Muscle layer of duodenum (tissue), 2 donors: ENCODE measurements around the gene WWOX.

Experiments
- H3K27ac ChIP-seq: one replicate; pipeline ENCODE4 v1.7.0; 2013; ENCODE audit warnings: mild to moderate bottlenecking, low read length
- H3K27me3 ChIP-seq: one replicate; pipeline ENCODE4 v1.7.0; 2013; ENCODE audit warnings: low read depth, mild to moderate bottlenecking, control low read depth, low read length
- H3K36me3 ChIP-seq, 2 donors: one replicate each; pipeline ENCODE4 v1.7.0; 2013; ENCODE audit warnings: low read length in 2 of 2, control low read depth in 1 of 2, mild to moderate bottlenecking in 1 of 2; ENCODE audit not compliant: insufficient read depth in 2 of 2, control insufficient read depth in 1 of 2
- H3K4me1 ChIP-seq, 2 donors: one replicate each; pipeline ENCODE4 v1.7.0; 2013; ENCODE audit warnings: low read length in 2 of 2, mild to moderate bottlenecking in 2 of 2, control low read depth in 1 of 2, moderate library complexity in 1 of 2; ENCODE audit not compliant: insufficient read depth in 2 of 2, control insufficient read depth in 1 of 2
- H3K4me3 ChIP-seq, 2 donors: one replicate each; pipeline ENCODE4 v1.7.0; 2013; ENCODE audit warnings: low read length in 2 of 2, low read depth in 1 of 2, mild to moderate bottlenecking in 1 of 2
- H3K9me3 ChIP-seq, 2 donors: one replicate each; pipeline ENCODE4 v1.7.0; 2013; ENCODE audit warnings: low read length in 2 of 2, control low read depth in 1 of 2, mild to moderate bottlenecking in 1 of 2; ENCODE audit not compliant: control insufficient read depth in 1 of 2
- donor health status: healthy.

WWOX gene

GRCh38 chr16:78128913-78129312 is 29.5 kb downstream of the WWOX start:
- Histone ChIP-seq H3K27ac (no peak overlapping the region), H3K9me3 (no peaks in the 10 kb centered on the region), H3K4me3 (no peak overlapping the region), H3K27me3 (no peaks in the 10 kb centered on the region), H3K36me3 (peaks cover 0 to 8% of the 10 kb centered on the region in 2 donors), H3K4me1 (peaks cover 5 to 24% of the 10 kb centered on the region in 2 donors)

GRCh38 chr16:78129349-78129748 is 29.9 kb downstream of the WWOX start:
- peaks cover 0 to 8% of the 10 kb centered on the region in 2 donors for H3K36me3 ChIP-seq
- H3K27me3 ChIP-seq: no peaks in the 10 kb centered on the region
- H3K4me1 ChIP-seq: peaks cover 5 to 24% of the 10 kb centered on the region in 2 donors
- H3K4me3 ChIP-seq: no peak overlapping the region
- H3K9me3 ChIP-seq: no peaks in the 10 kb centered on the region
- no peak overlapping the region for H3K27ac ChIP-seq

DNA sequence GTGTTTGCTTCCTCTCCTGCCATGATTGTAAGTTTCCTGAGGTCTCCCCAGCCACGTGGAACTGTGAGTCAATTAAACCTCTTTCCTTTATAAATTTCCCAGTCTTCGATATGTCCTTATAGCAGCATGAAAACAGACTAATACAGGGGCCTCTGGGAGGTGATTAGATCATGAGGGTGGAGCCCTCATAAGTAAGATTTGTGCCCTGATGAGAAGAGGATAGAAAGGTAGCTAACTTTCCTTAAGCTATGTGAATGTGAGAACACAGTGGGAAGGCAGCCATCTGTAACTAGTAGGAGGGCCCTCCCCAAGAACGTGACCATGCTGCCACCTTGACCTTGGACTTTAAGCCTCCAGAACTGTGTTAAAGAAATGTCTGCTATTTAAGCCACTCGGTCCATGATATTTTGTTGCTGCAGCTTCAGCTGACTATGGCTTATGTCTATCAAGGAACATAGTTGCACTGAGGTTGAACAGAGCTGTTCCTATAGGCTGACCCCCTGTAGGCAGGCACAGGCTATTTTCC is 30.7 kb downstream of the WWOX start:
- Histone ChIP-seq H3K9me3 (no peaks in the 10 kb centered on the region), H3K4me3 (no peak overlapping the region), H3K27ac (no peak overlapping the region), H3K27me3 (no peaks in the 10 kb centered on the region), H3K4me1 (peaks cover 5 to 24% of the 10 kb centered on the region in 2 donors), H3K36me3 (peaks cover 0 to 8% of the 10 kb centered on the region in 2 donors)

DNA sequence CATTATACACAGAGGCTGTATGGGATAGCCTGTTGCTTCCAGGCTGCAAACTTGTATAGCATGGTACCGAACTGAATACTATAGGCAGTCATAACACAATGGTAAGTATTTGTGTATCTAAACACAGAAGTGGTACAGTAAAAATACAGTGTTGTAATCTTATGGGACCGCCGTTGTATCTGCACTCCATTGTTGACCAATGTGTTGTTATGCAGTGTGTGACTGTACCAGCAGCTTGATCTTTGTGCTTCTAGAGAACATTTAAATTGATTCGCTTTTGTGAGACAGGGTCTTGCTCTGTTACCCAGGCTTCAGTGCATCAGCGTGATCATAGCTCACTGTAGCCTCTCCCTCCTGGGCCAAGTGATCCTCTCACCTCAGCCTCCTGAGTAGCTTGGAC is 31.5 kb downstream of the WWOX start:
- Histone ChIP-seq H3K9me3 (no peaks in the 10 kb centered on the region), H3K27ac (no peak overlapping the region), H3K4me1 (peaks cover 5 to 24% of the 10 kb centered on the region in 2 donors), H3K4me3 (no peak overlapping the region), H3K27me3 (no peaks in the 10 kb centered on the region), H3K36me3 (peaks cover 0 to 8% of the 10 kb centered on the region in 2 donors)

GRCh38 chr16:78133919-78134318 is 34.5 kb downstream of the WWOX start:
- Histone ChIP-seq H3K36me3 (peaks cover 0 to 8% of the 10 kb centered on the region in 2 donors), H3K4me3 (no peak overlapping the region), H3K27me3 (no peaks in the 10 kb centered on the region), H3K9me3 (no peaks in the 10 kb centered on the region), H3K4me1 (no peaks in the 10 kb centered on the region), H3K27ac (no peak overlapping the region)

DNA sequence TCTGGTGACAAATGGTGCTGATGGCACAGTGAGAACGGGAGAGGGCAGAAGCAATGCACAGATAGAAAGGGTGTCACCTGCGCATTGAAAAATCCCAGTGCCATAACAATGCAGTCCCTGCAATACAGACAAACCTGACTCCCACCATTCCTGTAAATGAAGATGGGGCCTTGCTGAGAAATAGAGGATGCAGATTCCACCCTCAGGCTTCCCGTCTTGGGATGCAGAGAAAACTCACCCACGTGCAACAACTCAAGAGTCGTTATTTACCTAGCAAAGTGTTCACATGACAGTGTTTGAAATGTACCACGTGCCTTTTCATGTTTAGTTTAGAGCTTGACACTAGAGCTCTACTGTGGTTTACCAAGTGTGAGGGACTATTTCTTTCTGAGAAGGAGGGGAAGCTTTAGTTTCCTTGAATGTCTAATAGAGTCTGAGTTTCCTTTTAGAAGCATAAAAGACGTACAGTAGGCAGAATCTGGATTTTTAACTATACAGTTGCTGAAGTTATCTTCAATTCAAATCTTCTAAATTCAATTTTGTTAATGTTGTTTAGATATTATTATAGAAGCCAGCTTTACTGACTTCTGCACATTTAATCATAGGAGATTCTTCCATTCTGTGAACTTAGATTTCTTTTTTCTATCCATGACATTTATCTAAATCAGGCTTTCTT is 35.6 kb downstream of the WWOX start:
- H3K27me3 ChIP-seq: no peaks in the 10 kb centered on the region
- H3K9me3 ChIP-seq: no peaks in the 10 kb centered on the region
- H3K4me3 ChIP-seq: no peak overlapping the region
- H3K27ac ChIP-seq: no peak overlapping the region
- H3K36me3 ChIP-seq: peaks cover 0 to 8% of the 10 kb centered on the region in 2 donors
- no peaks in the 10 kb centered on the region for H3K4me1 ChIP-seq

- Histone ChIP-seq H3K27me3 (no peaks in the 10 kb centered on the region), H3K4me3 (no peak overlapping the region), H3K36me3 (no peaks in the 10 kb centered on the region), H3K9me3 (no peaks in the 10 kb centered on the region), H3K4me1 (no peaks in the 10 kb centered on the region), H3K27ac (no peak overlapping the region)
These were observed 37.7 kb downstream of the WWOX start for GRCh38 chr16:78137179-78137578.

GRCh38 chr16:78137782-78138616 is 38.5 kb downstream of the WWOX start:
- Histone ChIP-seq H3K36me3 (no peaks in the 10 kb centered on the region), H3K4me3 (no peak overlapping the region), H3K27me3 (no peaks in the 10 kb centered on the region)

DNA sequence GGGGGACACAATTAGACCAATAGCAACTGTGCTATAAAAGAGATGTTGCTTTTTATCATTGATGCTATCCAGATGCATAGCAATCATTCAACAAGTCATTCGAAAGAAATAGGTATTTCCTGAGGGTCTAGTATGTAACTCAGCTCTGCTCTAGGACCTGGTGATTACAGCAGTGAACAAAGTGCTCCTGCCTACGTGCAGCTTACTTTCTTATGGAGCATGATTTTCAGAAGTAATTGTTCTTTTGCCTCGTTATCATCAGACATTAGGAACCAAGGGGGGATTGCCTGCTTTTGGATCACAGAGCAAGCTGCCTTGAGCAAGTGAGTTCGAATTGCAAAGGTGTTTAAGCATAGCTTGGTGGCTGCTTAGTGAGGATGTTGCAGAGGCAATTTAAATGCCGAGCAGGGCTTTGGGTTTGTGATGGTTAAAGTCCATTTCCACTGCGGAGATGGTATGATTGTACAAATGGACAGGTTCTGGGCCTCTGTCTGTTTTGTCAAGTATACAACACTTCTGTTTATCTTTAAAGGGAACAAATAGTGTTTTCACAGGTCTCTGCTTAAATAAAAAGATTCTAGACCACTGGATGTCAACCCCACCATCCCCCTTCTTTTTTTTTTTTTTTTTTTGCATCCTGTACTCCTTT is 41.5 kb downstream of the WWOX start:
- Histone ChIP-seq H3K9me3 (no peaks in the 10 kb centered on the region), H3K27ac (no peak overlapping the region), H3K4me1 (no peaks in the 10 kb centered on the region), H3K27me3 (no peaks in the 10 kb centered on the region), H3K4me3 (no peak overlapping the region), H3K36me3 (no peaks in the 10 kb centered on the region)

More at GRCh38 chr16:78137782-78138616, 38.5 kb downstream of the WWOX start:
- Histone ChIP-seq H3K4me1 (no peaks in the 10 kb centered on the region), H3K27ac (no peak overlapping the region), H3K9me3 (no peaks in the 10 kb centered on the region)

DNA sequence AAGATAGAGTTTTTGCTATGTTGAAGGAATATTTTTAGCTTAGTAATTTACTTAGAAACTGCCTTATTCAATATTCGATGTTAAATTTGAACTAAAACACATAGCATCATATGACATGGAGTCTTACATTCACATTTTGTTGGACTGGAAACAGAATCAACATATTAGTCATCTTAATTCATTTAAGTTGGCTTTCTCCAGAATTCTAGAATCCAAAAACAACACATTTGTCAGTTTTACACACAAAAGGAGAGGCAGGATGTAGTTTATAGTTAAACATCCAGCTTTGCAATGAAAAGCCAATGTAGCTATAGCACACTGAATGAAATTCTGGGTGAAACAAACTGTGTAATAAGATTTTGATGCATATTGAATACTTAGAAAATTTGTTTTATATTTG is 43.3 kb downstream of the WWOX start:
- H3K4me3 ChIP-seq: no peak overlapping the region
- H3K36me3 ChIP-seq: no peaks in the 10 kb centered on the region
- H3K27ac ChIP-seq: no peak overlapping the region
- no peaks in the 10 kb centered on the region for H3K27me3 ChIP-seq
- H3K9me3 ChIP-seq: no peaks in the 10 kb centered on the region
- H3K4me1 ChIP-seq: no peaks in the 10 kb centered on the region

DNA sequence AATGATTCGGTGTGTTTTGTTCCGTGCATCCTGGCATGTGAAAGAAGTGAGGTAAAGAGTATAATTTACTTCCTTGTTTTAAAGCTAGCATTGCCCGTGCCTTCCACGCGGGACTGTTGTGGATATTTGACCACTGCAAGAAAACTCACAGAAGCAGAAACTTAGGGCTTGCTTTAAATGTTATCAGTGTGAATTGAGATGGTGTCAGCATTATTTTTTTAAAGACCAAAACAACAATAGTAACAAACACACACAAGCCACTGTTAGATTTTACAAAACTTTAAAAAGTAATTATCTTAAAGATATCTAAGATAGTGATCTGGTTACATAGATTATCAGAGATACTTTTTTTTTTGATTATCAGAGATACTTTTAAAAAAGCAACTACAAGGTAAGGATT is 47.4 kb downstream of the WWOX start:
- Histone ChIP-seq H3K4me1 (no peaks in the 10 kb centered on the region), H3K27me3 (no peaks in the 10 kb centered on the region), H3K4me3 (no peak overlapping the region), H3K27ac (no peak overlapping the region), H3K9me3 (no peaks in the 10 kb centered on the region), H3K36me3 (no peaks in the 10 kb centered on the region)
